WTC11 (cell line): ENCODE measurements around the gene FHIP2A. TPM values are rescaled to one million over a fixed set of nuclear protein-coding genes. Genes with fewer than 3 reads are reported as not detected.

Experiments used
- ATAC-seq: fragments of 200-7000 bp; cut with Tn5 transposase; 2 replicates; pipeline ENCODE4 v1.10.0; 2021; ENCODE audit warnings: mild to moderate bottlenecking, moderate library complexity
- CTCF ChIA-PET: fragments of 300-600 bp; sonication (Branson Sonifier 250); formaldehyde crosslinking; loops from one replicate; lab custom pipeline; 2021; ENCODE audit warnings: antibody characterized with exemption; lab: Charles Lee
- POLR2A ChIA-PET: fragments of 350-600 bp; sonication (Branson Sonifier 250); formaldehyde crosslinking; loops from one replicate; lab custom pipeline; 2021; ENCODE audit warnings: antibody characterized with exemption; lab: Charles Lee
- DNase-seq: peaks from one replicate; pipeline ENCODE4 v3.0.0; 2021; ENCODE audit warnings: low spot score
- H3K27ac Mint-ChIP-seq: 2 replicates; pipeline ENCODE4 v1.8.0; 2021; ENCODE audit warnings: mixed read lengths
- H3K27me3 Mint-ChIP-seq: 2 replicates; pipeline ENCODE4 v1.8.0; 2021; ENCODE audit warnings: low read depth, mild to moderate bottlenecking, moderate library complexity, mixed read lengths
- H3K36me3 Mint-ChIP-seq: 2 replicates; pipeline ENCODE4 v1.8.0; 2021; ENCODE audit warnings: mixed read lengths
- H3K4me1 Mint-ChIP-seq: 2 replicates; pipeline ENCODE4 v1.8.0; 2022; ENCODE audit warnings: mixed read lengths
- H3K4me3 Mint-ChIP-seq: 2 replicates; pipeline ENCODE4 v1.8.0; 2021; ENCODE audit warnings: mild to moderate bottlenecking, moderate library complexity, mixed read lengths
- H3K9me3 Mint-ChIP-seq: 2 replicates; pipeline ENCODE4 v1.8.0; 2021; ENCODE audit warnings: mixed read lengths
- ATF2 ChIP-seq: sonication (generic); formaldehyde crosslinking; IDR thresholded peaks from 2 replicates; pipeline ENCODE4 v1.8.1; 2022; ENCODE audit warnings: low read depth, missing genetic modification reagents, borderline replicate concordance
- ATF3 ChIP-seq: sonication (generic); formaldehyde crosslinking; conservative IDR thresholded peaks from 2 replicates; pipeline ENCODE4 v1.8.1; 2022; ENCODE audit warnings: mild to moderate bottlenecking, missing genetic modification reagents
- ERG ChIP-seq: fragments of 250-450 bp; sonication (Bioruptor Pico); IDR thresholded peaks from 2 replicates; pipeline ENCODE4 v1.8.0; 2021; ENCODE audit warnings: mild to moderate bottlenecking
- FOXJ3 ChIP-seq: sonication (generic); formaldehyde crosslinking; IDR thresholded peaks from 2 replicates; pipeline ENCODE4 v1.9.0; 2021; ENCODE audit warnings: missing genetic modification reagents, mild to moderate bottlenecking, borderline replicate concordance
- FOXK1 ChIP-seq: sonication (generic); formaldehyde crosslinking; IDR thresholded peaks from 2 replicates; pipeline ENCODE4 v1.8.0; 2022; ENCODE audit warnings: mild to moderate bottlenecking, moderate library complexity, missing genetic modification reagents
- FOXP1 ChIP-seq: sonication (generic); formaldehyde crosslinking; IDR thresholded peaks from 2 replicates; pipeline ENCODE4 v1.8.0; 2022; ENCODE audit warnings: missing genetic modification reagents, mild to moderate bottlenecking, moderate library complexity, borderline replicate concordance
- FOXP4 ChIP-seq: sonication (generic); formaldehyde crosslinking; IDR thresholded peaks from 2 replicates; pipeline ENCODE4 v1.8.0; 2022; ENCODE audit warnings: mild to moderate bottlenecking, missing genetic modification reagents
- GTF2I ChIP-seq: fragments of 250-450 bp; sonication (Bioruptor Pico); conservative IDR thresholded peaks from 2 replicates; pipeline ENCODE4 v1.4.0; 2021; ENCODE audit warnings: mild to moderate bottlenecking
- HMGA2 ChIP-seq: fragments of 250-450 bp; sonication (Bioruptor Pico); IDR thresholded peaks from 2 replicates; pipeline ENCODE4 v1.4.0; 2021; ENCODE audit warnings: mild to moderate bottlenecking, moderate library complexity
- IRF2 ChIP-seq: sonication (generic); formaldehyde crosslinking; IDR thresholded peaks from 2 replicates; pipeline ENCODE4 v1.8.0; 2022; ENCODE audit warnings: low read depth, missing genetic modification reagents, borderline replicate concordance
- NR3C1 ChIP-seq: sonication (generic); formaldehyde crosslinking; conservative IDR thresholded peaks from 2 replicates; pipeline ENCODE4 v1.8.1; 2023; ENCODE audit warnings: low read depth, mild to moderate bottlenecking, missing genetic modification reagents
- RORB ChIP-seq: fragments of 250-450 bp; sonication (Bioruptor Pico); IDR thresholded peaks from 2 replicates; pipeline ENCODE4 v1.9.0; 2021; ENCODE audit warnings: mild to moderate bottlenecking
- SMAD3 ChIP-seq: sonication (generic); formaldehyde crosslinking; IDR thresholded peaks from 2 replicates; pipeline ENCODE4 v1.8.0; 2022; ENCODE audit warnings: missing genetic modification reagents, mild to moderate bottlenecking, borderline replicate concordance
- SMAD4 ChIP-seq: sonication (generic); formaldehyde crosslinking; IDR thresholded peaks from 2 replicates; pipeline ENCODE4 v1.8.0; 2022; ENCODE audit warnings: mild to moderate bottlenecking, missing genetic modification reagents
- TCF7 ChIP-seq: sonication (generic); formaldehyde crosslinking; IDR thresholded peaks from 2 replicates; pipeline ENCODE4 v1.8.0; 2022; ENCODE audit warnings: mild to moderate bottlenecking, low read depth, missing genetic modification reagents, moderate library complexity
- TEAD1 ChIP-seq: sonication (generic); formaldehyde crosslinking; IDR thresholded peaks from 2 replicates; pipeline ENCODE4 v1.8.0; 2022; ENCODE audit warnings: mild to moderate bottlenecking, missing genetic modification reagents
- TP53 ChIP-seq: sonication (generic); formaldehyde crosslinking; IDR thresholded peaks from 2 replicates; pipeline ENCODE4 v1.8.1; 2023; ENCODE audit warnings: mild to moderate bottlenecking, missing genetic modification reagents
- USF1 ChIP-seq: sonication (generic); formaldehyde crosslinking; IDR thresholded peaks from 2 replicates; pipeline ENCODE4 v1.8.0; 2022; ENCODE audit warnings: mild to moderate bottlenecking, missing genetic modification reagents
- ZNF232 ChIP-seq: sonication (generic); formaldehyde crosslinking; IDR thresholded peaks from 2 replicates; pipeline ENCODE4 v1.8.0; 2022; ENCODE audit warnings: mild to moderate bottlenecking, missing genetic modification reagents
- ZNF263 ChIP-seq: sonication (generic); formaldehyde crosslinking; IDR thresholded peaks from 2 replicates; pipeline ENCODE4 v1.8.1; 2022; ENCODE audit warnings: low read depth, mild to moderate bottlenecking, moderate library complexity, missing genetic modification reagents
- ZNF416 ChIP-seq: fragments of 250-450 bp; sonication (Bioruptor Pico); IDR thresholded peaks from 2 replicates; pipeline ENCODE4 v1.9.0; 2021; ENCODE audit warnings: mild to moderate bottlenecking, inconsistent platforms
- ZSCAN18 ChIP-seq: fragments of 250-450 bp; sonication (Bioruptor Pico); IDR thresholded peaks from 2 replicates; pipeline ENCODE4 v2.1.2; 2022; ENCODE audit warnings: mild to moderate bottlenecking, moderate library complexity
- total RNA-seq: library from RNA; stranded (reverse); gene quantifications from 3 replicates; pipeline ENCODE4 v1.2.3, GENCODE V29; 2021

The FHIP2A gene
- total RNA-seq, 1 experiment from 2014 or later = 15.5 TPM

- ChIA-PET CTCF (interaction anchor here (1.2 kb wide), 1 partner anchor 12 kb away, joined by 6 read pairs; no protein-coding TSS in a partner anchor), POLR2A (interaction anchor here (0.6 kb wide), 1 partner anchor 564 kb away, joined by 3 read pairs; no protein-coding TSS in a partner anchor)
- Mint-ChIP-seq H3K4me3 (no peak overlapping the region), H3K36me3 (peaks cover 9% of the 10 kb centered on the region), H3K4me1 (0 out of 2 replicates have a peak, but pooled peaks cover 4% of the 10 kb centered on the region), H3K9me3 (peaks cover 3% of the 10 kb centered on the region), H3K27me3 (no peaks in the 10 kb centered on the region), H3K27ac (no peak overlapping the region)
- no peak for ATAC-seq
- DNase-seq = no peak
- TF ChIP-seq ZNF416 (CRISPR knock-in tag) = no peak
- no peak for TF ChIP-seq FOXP1 (CRISPR knock-in tag)
- TF ChIP-seq ZNF263 (CRISPR knock-in tag) = no peak
- no peak for TF ChIP-seq SMAD3 (CRISPR knock-in tag)
- no peak for TF ChIP-seq SMAD4 (CRISPR knock-in tag)
- TF ChIP-seq GTF2I = no peak
- no peak for TF ChIP-seq ATF3
- TF ChIP-seq IRF2 = no peak
- TF ChIP-seq TEAD1 (CRISPR knock-in tag) = no peak
- TF ChIP-seq FOXK1 (CRISPR knock-in tag) = no peak
- no peak for TF ChIP-seq USF1 (CRISPR knock-in tag)
Measured at GRCh38 chr10:114867365-114867764, 45.8 kb downstream of the FHIP2A start.

GRCh38 chr10:114868870-114869519 lies 47.4 kb downstream of the FHIP2A start:
- peaks cover 3% of the 10 kb centered on the region for H3K9me3 Mint-ChIP-seq
- no peaks in the 10 kb centered on the region for H3K4me1 Mint-ChIP-seq
- H3K27ac Mint-ChIP-seq = no peak overlapping the region
- DNase-seq (no peak), ATAC-seq (no peak)
- no peak overlapping the region for H3K4me3 Mint-ChIP-seq
- H3K27me3 Mint-ChIP-seq = no peaks in the 10 kb centered on the region
- POLR2A ChIA-PET = no interaction called here
- H3K36me3 Mint-ChIP-seq = peaks cover 9% of the 10 kb centered on the region
- TF ChIP-seq IRF2 (no peak), ATF2 (CRISPR knock-in tag) (no peak)
- CTCF ChIA-PET = interaction anchor here (1.6 kb wide), 1 partner anchor 12 kb away, joined by 3 read pairs; no protein-coding TSS in a partner anchor

GRCh38 chr10:114869520-114869892 lies 47.9 kb downstream of the FHIP2A start:
- CTCF ChIA-PET = interaction anchor here (1.6 kb wide), 1 partner anchor 12 kb away, joined by 3 read pairs; no protein-coding TSS in a partner anchor
- peaks cover 3% of the 10 kb centered on the region for H3K9me3 Mint-ChIP-seq
- no peak overlapping the region for H3K27ac Mint-ChIP-seq
- H3K4me3 Mint-ChIP-seq = no peak overlapping the region
- ATAC-seq = no peak
- H3K27me3 Mint-ChIP-seq = no peaks in the 10 kb centered on the region
- TF ChIP-seq NR3C1 (CRISPR knock-in tag) (no peak), IRF2 (no peak), HMGA2 (CRISPR knock-in tag) (no peak)
- peaks cover 7% of the 10 kb centered on the region for H3K36me3 Mint-ChIP-seq
- no peaks in the 10 kb centered on the region for H3K4me1 Mint-ChIP-seq
- POLR2A ChIA-PET = no interaction called here
- no peak for DNase-seq

GRCh38 chr10:114870486-114870885 lies 48.9 kb downstream of the FHIP2A start:
- peaks cover 4% of the 10 kb centered on the region; the same call in 1 of the 2 replicates for H3K36me3 Mint-ChIP-seq
- no peaks in the 10 kb centered on the region for H3K27me3 Mint-ChIP-seq
- DNase-seq (no peak), ATAC-seq (no peak)
- peaks cover 4% of the 10 kb centered on the region for H3K4me1 Mint-ChIP-seq
- CTCF ChIA-PET = interaction anchor here (1.5 to 1.6 kb wide), 2 partner anchors 9 to 11 kb away, joined by 3 to 4 read pairs; no protein-coding TSS in a partner anchor
- H3K9me3 Mint-ChIP-seq = peaks cover 3% of the 10 kb centered on the region
- no peak overlapping the region for H3K27ac Mint-ChIP-seq
- TF ChIP-seq ZNF263 (CRISPR knock-in tag) = no peak
- TF ChIP-seq RORB (CRISPR knock-in tag) = no peak
- TF ChIP-seq FOXP4 = no peak
- TF ChIP-seq TCF7 = no peak
- TF ChIP-seq ZSCAN18 = no peak
- no peak for TF ChIP-seq ERG (CRISPR knock-in tag)
- no peak for TF ChIP-seq NR3C1 (CRISPR knock-in tag)
- TF ChIP-seq FOXJ3 (CRISPR knock-in tag) = no peak
- TF ChIP-seq TP53 (CRISPR knock-in tag) = no peak
- TF ChIP-seq ZNF232 (CRISPR knock-in tag) = no peak
- no peak overlapping the region for H3K4me3 Mint-ChIP-seq
- POLR2A ChIA-PET = no interaction called here
